GM19328 (cell line): Measurements from ENCODE around the gene TRMT6.
A peak's percentile ranks its signal among the peaks of the same experiment; 100 is the strongest.

Experiments used
- ATAC-seq: cut with Tn5 transposase; IDR thresholded peaks from one replicate; pipeline ENCODE4 v1.9.1; 2021; ENCODE audit warnings: mild to moderate bottlenecking, moderate library complexity; ENCODE audit not compliant: unreplicated experiment

The TRMT6 gene, protein sequence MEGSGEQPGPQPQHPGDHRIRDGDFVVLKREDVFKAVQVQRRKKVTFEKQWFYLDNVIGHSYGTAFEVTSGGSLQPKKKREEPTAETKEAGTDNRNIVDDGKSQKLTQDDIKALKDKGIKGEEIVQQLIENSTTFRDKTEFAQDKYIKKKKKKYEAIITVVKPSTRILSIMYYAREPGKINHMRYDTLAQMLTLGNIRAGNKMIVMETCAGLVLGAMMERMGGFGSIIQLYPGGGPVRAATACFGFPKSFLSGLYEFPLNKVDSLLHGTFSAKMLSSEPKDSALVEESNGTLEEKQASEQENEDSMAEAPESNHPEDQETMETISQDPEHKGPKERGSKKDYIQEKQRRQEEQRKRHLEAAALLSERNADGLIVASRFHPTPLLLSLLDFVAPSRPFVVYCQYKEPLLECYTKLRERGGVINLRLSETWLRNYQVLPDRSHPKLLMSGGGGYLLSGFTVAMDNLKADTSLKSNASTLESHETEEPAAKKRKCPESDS

DNA sequence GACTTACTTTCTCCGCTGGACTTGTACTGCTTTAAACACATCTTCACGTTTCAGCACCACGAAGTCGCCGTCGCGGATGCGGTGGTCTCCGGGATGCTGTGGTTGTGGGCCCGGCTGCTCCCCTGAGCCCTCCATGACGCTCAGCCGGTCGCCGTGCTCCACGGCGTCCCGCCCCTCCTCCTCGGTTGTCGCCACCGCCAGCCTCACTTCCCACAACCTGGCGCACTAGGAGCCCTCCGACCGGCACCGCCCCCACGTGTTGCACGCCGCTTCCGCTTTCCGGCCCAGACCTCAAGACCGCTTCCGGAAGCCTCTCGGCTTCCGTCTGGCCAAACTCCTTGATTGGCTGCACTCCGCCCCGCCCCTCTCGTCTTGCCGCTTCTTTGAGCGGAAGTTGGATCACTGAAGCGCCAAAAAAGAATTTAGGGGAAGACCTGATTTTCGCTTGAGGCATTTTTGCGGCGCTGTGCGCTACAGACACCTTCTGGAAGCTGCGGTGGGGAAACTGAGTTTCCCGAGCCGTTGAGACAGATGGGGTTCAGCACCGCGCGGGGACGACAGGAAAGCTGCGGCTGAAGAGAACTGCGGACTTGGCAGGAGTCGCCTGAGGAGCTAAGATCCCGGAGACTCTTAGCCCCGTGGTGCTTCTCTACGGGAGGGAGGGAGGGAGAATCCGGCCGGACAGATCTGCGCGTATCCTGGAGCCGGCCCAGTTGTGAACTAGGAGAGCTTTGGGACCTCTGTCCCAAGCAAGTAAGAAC is at the start of gene TRMT6, which contains the start of gene MCM8:
Gene TRMT6 (minus strand): TSS at position 263 of the 761 bp plus-strand sequence. CDS start 128 bp downstream, at position 135.
Gene MCM8 (plus strand): TSS at position 382 of the 761 bp plus-strand sequence. CDS start 1,364 bp downstream, outside the sequence.
- ATAC-seq: peak; percentile 98

- no peak for ATAC-seq
Measured at GRCh38 chr20:5999783-6000182, 49.5 kb upstream of the TRMT6 start.

DNA sequence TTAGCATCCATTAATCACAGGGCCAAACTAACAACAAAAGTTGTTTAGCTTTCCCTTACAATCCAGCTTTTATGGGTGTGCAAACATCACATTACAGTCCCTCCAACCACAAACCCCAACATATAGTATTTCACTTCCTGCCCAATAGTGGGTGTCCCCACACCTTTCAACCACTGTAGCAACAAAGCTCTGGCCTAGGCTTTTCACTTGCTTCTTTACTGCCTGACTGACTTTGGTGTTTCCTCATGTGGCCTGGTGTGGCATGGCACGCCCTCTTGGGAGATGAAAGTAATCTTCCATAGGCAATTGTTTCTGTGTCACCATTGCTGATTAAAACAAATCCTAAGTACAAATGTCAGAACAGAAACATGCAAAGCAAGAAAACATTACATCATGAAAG is 46.4 kb upstream of the TRMT6 start:
- peak; percentile 85 for ATAC-seq

- no peak for ATAC-seq
Measured at GRCh38 chr20:5991623-5992441, 41.5 kb upstream of the TRMT6 start.

DNA sequence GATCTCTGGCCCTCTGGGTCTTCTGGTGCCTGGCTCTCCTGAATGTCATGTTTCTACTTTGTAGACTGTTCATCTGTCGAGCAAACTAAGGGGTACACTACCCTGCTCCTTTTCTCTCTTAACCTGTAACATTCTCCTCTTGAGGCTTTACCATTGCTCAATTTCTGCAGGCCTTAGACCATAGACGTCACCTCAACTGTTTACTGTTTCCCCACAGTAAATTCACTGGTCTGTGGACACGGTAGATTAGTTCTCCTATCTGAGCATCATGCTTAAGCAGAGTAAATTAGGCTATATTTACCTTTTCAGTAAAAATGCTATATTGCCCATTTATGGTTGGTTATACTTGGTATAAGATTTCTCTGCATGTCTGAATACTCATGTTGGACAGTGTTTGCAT is 40.6 kb upstream of the TRMT6 start:
- no peak for ATAC-seq

- ATAC-seq: no peak
Measured at GRCh38 chr20:5989539-5989938, 39.2 kb upstream of the TRMT6 start.

- ATAC-seq: no peak
Measured at GRCh38 chr20:5987383-5987782, 37.0 kb upstream of the TRMT6 start.

DNA sequence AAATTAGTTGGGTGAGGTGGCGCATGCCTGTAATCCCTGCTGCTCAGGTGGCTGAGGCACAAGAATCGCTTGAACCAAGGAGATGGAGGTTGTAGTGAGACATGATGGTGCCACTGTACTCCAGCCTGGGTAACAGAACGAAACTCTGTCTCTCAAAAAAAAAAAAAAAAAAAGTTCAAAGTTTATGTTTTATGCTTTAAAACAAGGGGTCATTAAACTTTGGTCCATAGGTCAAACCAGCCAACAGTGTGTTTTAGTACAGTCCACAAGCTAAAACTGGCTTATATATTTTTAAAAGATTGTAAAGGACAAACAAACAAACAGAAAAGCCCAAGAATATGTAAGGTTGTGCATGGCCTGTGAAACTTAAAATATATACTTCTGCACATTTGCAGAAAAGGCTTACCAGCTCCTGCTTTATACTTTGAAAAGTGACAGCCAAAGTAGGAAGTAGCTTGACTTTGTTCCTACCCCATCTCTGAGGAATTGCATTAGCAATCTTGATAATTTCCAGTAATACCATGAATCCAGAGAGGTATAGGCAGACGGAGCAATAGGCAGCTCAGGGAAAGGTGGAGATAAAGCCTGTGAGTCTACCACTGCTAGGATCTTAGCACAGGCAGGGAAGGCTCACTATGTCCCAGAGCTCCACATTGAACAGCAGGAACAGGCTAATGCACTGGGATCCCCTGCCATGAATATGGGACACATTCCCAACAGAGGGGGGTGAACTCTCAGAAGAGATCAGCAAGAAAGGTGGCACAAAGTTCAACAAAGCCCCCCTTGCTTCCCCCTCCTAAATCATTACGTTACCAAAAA is 30.6 kb upstream of the TRMT6 start:
- no peak for ATAC-seq

- ATAC-seq: no peak
Measured at GRCh38 chr20:5979801-5980200, 29.5 kb upstream of the TRMT6 start.

DNA sequence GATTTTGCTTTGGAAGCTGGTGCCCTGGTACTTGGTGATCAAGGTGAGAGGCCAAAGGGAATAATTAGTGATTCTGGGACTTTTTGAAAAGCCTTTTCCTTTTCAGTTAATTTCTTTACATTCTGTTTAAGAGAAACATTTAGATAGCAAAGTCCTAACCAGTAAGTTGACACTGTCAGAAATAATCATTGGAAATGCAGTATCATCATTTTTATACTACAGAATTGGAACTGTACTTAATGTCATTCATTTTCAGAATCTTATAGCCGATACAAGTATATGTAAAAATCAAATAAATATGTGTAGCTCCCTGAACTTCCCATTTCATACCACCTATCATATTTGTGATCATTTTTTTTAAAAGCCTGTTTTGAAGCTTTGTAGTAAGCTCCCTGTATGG is 27.6 kb upstream of the TRMT6 start:
- no peak for ATAC-seq

DNA sequence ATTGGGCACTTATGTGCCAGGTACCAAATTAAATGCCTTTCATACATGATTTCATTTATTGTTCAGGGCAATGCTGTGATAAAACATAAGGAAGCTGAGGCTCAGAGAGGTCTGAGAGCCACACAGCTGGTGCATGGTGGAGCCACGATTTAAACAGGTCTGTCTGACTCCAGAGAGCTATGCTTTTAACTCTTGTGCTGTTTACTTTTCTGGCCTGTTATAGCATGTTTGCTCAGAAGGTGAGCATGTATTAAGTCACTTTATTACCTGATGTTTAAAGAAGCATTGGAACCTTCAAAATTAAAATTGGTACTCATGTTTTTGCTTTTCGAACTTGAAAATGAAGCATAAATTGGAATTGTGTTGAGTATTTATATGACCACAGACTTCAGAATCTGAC is 26.9 kb upstream of the TRMT6 start:
- no peak for ATAC-seq

DNA sequence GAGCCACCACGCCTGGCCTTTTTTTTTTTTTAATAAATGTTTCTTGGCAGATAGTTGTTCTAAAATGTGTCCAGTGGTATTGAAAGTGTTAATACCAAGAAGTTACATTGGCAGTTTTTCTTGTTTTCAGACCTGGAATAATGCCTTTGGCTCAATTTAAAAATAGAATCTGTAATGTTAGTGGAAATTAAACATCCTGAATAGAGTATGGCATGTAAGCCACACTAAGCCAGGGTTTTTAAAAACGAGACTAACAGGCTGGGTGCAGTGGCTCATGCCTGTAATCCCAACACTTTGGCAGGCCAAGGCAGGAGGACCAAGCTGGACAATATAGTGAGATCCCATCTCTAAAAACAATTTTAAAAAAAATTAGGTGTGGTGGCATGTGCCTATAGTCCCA is 25.4 kb upstream of the TRMT6 start:
- no peak for ATAC-seq

DNA sequence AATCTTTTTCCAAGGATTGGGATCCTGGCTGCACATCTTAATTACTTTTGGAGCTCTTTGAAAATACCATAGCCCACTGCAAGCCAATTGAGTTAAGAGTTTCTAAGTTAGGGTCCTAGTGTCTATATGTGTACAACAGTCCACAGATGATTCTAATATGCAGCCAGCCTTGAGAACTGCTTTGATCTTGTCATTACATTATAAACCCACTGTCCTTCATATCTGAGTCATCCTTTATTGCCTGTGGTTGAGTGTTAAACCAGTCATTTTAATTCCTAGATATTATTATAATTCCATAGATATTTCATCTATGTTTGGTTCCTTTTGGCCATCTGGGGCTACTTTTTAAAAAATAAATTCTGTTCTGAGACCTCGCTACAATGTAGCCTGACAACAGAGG is 24.2 kb upstream of the TRMT6 start:
- no peak for ATAC-seq

GRCh38 chr20:5973971-5974370 is 23.6 kb upstream of the TRMT6 start:
- no peak for ATAC-seq

- ATAC-seq: no peak
Measured at GRCh38 chr20:5973172-5973571, 22.8 kb upstream of the TRMT6 start.

DNA sequence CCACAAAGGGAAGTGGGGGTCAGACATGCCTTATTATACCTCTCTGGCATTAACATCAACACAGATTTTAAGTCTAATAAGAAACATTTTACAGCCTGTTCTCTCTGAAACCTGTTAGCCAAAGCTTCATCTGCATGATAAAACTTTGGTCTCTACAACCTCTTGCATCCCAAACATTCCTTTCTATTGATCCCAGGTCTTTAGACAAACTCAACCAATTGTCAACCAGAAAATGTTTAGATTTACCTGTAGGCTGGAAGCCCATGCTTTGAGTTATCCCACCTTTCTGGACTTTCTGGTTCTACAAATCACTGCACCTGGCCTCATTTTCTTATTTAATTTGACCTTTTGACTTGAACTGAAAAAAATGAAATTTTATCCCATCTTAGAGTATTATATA is 20.9 kb upstream of the TRMT6 start:
- ATAC-seq: no peak

DNA sequence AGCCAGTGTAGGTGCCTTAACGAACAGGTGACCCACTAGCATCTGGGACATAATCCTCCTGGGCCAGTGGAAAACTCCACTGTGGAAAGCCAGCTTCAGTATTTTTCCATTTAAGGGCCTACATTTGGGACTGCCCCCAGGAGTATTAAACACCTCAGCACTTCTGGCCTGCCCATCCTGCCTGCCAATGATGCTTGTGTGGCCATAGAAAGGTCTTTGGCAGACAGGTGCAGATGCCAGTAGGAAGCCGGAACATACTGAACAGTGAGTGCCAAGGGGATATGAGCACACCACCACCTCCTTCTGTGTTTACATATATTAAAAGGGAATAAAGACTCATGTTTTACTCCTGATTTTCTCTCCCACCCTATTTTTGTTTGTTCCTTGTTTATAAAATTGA is 20.0 kb upstream of the TRMT6 start:
- no peak for ATAC-seq

DNA sequence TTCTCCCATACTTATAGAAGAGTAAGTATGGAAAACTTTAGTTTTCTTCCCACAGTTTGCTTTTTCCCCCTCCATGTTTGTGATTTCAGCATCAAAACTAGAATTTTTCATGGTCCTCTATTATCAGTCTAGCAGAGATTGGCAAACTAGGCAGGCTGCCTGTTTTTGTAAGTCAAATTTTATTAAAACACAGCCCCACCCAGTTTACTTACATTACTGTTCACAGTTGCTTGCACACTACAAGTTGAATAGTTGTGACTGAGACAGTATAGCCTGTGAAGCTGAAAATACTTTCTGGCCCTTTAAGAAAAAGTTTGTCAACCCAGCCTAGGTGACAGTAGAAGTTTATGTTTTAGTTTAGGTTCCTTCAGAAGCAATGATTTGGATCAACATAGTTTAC is 19.6 kb upstream of the TRMT6 start:
- no peak for ATAC-seq

GRCh38 chr20:5969348-5969935 is 19.1 kb upstream of the TRMT6 start:
- ATAC-seq: no peak

GRCh38 chr20:5968462-5968861 is 18.1 kb upstream of the TRMT6 start:
- ATAC-seq: no peak
